Muscle of leg (tissue), 11 donors: ENCODE data around the gene PPP1R8. TPM values are rescaled to one million over a fixed set of nuclear protein-coding genes. Genes with fewer than 3 reads are reported as not detected.
A peak's percentile ranks its signal among the peaks of the same experiment; 100 is the strongest.

ENCODE experiments used
- DNase-seq: peaks from one replicate; pipeline ENCODE4 v3.0.0; 2013
- H3K27ac ChIP-seq: one replicate; pipeline ENCODE4 v1.5.1; 2013; ENCODE audit warnings: mild to moderate bottlenecking, low read length, control low read depth
- H3K27me3 ChIP-seq: one replicate; pipeline ENCODE4 v1.6.1; 2013; ENCODE audit warnings: low read length; ENCODE audit not compliant: control insufficient read depth, insufficient read depth
- H3K36me3 ChIP-seq: one replicate; pipeline ENCODE4 v1.6.1; 2013; ENCODE audit warnings: low read length; ENCODE audit not compliant: control insufficient read depth, insufficient read depth
- H3K4me1 ChIP-seq: one replicate; pipeline ENCODE4 v1.6.1; 2013; ENCODE audit warnings: low read length; ENCODE audit not compliant: control insufficient read depth, insufficient read depth
- H3K4me3 ChIP-seq: one replicate; pipeline ENCODE4 v1.5.1; 2013; ENCODE audit warnings: low read length, control low read depth
- H3K9me3 ChIP-seq: replicated peaks from 2 replicates; pipeline ENCODE4 v1.6.1; 2013; ENCODE audit warnings: low read depth, low read length; ENCODE audit not compliant: control insufficient read depth
- WGBS: methylation state at CpG from one replicate; pipeline ENCODE4 v1.1.5; 2013; ENCODE audit warnings: missing lambda C conversion rate; ENCODE audit not compliant: insufficient coverage; 5-methylcytosine and 5-hydroxymethylcytosine counted together
- polyA plus RNA-seq, 8 donors: library from polyadenylated mRNA; unstranded; fragments of 120-200 nt; gene quantifications; one replicate each; pipeline versions ENCODE4 v1.2.1 to v1.2.3, GENCODE V29; 2013; ENCODE audit warnings: inconsistent platforms in 1 of 8, low replicate concordance in 1 of 8; ENCODE audit not compliant: insufficient read length in 8 of 8, insufficient read depth in 1 of 8
- total RNA-seq: library from RNA; stranded (reverse); fragments of 120-200 nt; gene quantifications from one replicate; pipeline ENCODE4 v1.2.4, GENCODE V29; 2013

The PPP1R8 gene
- total and polyA plus RNA-seq, 9 donors: 27.8 to 43.3 (median 32.5) TPM

DNA sequence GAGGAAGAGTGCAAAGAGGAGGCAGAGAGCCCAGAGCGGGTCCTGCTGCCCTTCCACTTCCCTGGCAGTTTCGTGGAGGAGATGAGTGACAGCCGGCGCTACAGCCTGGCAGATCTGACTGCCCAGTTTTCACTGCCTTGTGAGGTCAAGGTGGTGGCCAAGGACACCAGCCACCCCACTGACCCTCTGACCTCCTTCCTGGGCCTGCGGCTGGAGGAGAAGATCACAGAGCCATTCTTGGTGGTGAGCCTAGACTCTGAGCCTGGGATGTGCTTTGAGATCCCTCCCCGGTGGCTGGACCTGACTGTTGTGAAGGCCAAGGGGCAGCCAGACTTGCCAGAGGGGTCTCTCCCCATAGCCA lies 51.9 kb downstream of the PPP1R8 start:
- 100% methylated on average over 4 of the region's 6 CpGs for WGBS
- H3K27ac ChIP-seq: no peak overlapping the region
- peaks cover 4% of the 10 kb centered on the region for H3K36me3 ChIP-seq
- H3K4me1 ChIP-seq: peaks cover 19% of the 10 kb centered on the region
- DNase-seq: no peak
- no peaks in the 10 kb centered on the region for H3K27me3 ChIP-seq
- no peak overlapping the region for H3K4me3 ChIP-seq
- H3K9me3 ChIP-seq: no peaks in the 10 kb centered on the region

DNA sequence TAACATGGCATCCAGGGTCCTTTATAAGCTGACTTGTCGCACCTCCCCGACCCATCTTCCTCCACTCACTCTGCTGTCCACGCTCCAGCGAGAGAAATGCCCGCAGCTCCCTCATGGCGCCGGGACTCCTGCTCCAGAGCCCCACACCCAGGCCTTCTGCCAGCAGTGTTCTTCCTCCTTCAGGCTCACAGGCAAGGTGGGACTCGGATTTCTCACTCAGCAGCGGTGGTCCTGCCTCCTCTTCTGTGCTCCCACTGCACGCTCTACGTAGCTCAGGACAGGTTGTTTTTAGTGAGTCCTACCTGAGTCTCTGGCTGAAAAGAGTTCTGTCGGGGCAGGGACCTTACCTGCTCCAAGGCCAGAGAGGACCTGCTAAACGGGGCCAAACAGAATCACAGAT lies 53.0 kb downstream of the PPP1R8 start:
- Histone ChIP-seq H3K4me3 (no peak overlapping the region), H3K27ac (peak overlapping the region; percentile 6), H3K4me1 (peaks cover 19% of the 10 kb centered on the region), H3K9me3 (no peaks in the 10 kb centered on the region), H3K36me3 (peaks cover 6% of the 10 kb centered on the region), H3K27me3 (no peaks in the 10 kb centered on the region)
- WGBS: 82% methylated on average over 13 of the region's 13 CpGs
- no peak for DNase-seq

DNA sequence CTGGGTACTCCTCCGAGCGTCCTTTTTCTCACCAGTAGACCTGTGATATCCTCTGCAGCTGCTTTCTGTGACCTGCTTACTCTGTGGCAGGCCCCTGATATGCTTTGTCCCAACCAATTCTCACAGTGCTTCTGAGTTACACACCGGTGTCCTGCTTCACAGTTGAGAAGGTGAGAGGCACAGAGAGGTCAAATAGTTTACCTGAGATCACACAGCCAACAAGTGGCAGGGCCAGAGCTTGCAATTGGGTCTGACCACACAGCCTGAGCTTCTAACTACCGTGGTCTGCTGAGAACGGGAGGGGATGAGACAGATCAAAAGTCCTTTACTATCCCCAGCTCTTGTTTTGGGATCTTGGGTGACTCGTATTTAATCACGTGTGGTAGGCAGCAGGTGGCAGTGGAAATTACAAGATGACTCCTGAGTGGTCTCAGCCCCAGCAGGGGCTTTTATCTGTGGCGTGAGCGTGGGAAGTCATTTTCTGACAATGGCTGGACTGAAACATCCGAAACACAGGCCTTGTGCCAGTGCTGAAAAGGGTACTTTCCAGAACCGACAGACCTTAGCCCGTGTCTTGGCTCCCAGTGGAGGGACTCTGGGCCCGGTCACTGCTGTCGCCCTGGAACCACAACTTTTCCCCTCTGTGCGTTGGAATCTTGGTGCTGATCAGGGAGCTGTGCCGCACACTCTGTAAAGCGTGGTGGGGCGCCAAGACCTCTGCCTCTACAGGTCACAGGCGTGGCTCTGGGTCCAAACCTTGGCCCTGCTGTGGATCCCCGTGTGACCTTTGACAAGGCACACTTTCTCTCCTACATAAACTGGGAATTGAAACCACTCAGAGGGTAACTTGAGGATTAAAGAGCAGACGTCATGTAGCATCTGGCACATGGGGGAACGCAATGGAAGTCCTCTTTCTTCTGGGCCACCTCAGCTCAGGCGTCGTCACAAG lies 53.7 kb downstream of the PPP1R8 start:
- 75% methylated on average over 17 of the region's 24 CpGs for WGBS

DNA sequence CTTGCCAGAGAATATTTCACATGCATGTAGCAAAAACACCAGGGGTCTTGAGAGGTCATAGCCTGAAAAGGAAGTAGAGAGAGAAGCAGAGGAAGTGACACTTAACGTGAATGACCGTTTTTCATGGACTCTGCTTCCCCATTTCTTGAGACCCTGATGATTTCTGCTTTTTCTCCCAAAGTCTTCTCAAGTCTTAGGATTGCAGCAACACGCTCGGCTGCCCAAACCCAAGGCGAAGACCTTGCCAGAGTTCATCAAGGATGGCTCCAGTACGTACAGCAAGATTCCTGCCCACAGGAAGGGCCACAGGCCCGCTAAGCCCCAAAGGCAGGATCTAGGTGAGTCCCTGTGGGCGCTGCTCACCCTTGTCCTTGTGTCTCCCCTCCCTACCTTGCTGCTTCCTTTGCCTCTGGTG lies 54.5 kb downstream of the PPP1R8 start:
- Histone ChIP-seq H3K9me3 (no peaks in the 10 kb centered on the region), H3K4me1 (peaks cover 9% of the 10 kb centered on the region), H3K36me3 (peaks cover 11% of the 10 kb centered on the region), H3K27me3 (no peaks in the 10 kb centered on the region), H3K4me3 (no peak overlapping the region), H3K27ac (peak overlapping the region; percentile 69)
- WGBS: 92% methylated on average over 6 of the region's 8 CpGs
- DNase-seq: peak; percentile 70

More for the DNA sequence above, 53.7 kb downstream of the PPP1R8 start:
- DNase-seq: peak; percentile 45
- peaks cover 13% of the 10 kb centered on the region for H3K4me1 ChIP-seq
- H3K27me3 ChIP-seq: no peaks in the 10 kb centered on the region
- H3K36me3 ChIP-seq: peaks cover 7% of the 10 kb centered on the region
- H3K9me3 ChIP-seq: no peaks in the 10 kb centered on the region
- H3K27ac ChIP-seq: peak overlapping the region; percentile 69
- no peak overlapping the region for H3K4me3 ChIP-seq

DNA sequence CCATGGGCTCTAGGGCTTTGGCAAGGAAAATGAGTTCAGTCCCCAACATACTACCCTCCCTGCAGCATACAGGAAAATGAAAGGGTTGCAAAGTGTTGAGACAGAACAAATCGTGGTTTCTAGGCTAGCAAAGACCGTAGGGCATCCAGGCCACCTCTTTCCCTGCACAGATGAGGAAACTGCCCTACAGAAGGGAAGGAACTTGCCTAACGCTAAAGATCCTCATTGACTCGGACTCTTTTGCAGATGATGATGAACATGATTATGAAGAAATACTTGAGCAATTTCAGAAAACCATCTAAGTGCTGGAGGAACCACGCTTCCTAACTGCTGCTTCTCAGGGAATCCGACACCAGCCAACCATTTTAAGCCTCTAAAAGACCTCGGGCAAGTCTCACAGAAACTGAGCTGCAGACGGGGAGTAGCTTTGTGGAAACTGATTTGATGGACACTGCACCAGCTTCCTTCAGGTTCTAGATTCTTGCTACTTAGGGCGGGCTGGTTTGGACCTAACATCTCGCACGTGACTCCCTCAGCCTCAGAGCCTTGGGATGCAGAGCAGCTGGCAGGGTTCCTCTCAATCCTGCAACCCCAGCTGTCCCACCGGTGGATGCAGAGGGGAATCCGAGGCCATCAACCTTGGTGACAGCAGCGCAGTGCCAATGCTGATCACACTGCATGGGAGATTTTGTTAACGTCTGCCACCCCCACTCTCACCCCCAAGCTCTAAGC lies 55.2 kb downstream of the PPP1R8 start:
- Histone ChIP-seq H3K9me3 (no peaks in the 10 kb centered on the region), H3K27me3 (no peaks in the 10 kb centered on the region), H3K36me3 (peaks cover 15% of the 10 kb centered on the region), H3K27ac (peak overlapping the region; percentile 69), H3K4me1 (peaks cover 9% of the 10 kb centered on the region), H3K4me3 (no peak overlapping the region)
- WGBS: 81% methylated on average over 6 of the region's 15 CpGs
- peak; percentile 48 for DNase-seq

DNA sequence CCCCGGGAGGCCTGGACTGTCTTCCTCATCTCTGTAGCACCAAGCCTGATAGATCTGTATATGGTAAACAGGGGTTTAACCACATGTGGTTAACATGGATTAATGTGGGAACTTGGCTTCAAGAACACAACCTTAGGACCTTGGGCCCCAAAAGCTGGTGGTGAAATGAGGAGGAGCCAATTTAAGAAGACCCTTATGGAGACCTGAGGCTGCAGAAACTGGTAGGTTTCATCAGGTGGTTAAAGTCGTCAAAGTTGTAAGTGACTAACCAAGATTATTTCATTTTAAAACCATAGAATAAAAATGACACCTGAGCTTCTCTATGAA lies 55.7 kb downstream of the PPP1R8 start:
- WGBS: no CpG with 5 or more reads among the region's 2 CpGs
- H3K27me3 ChIP-seq: no peaks in the 10 kb centered on the region
- peaks cover 17% of the 10 kb centered on the region for H3K36me3 ChIP-seq
- peaks cover 9% of the 10 kb centered on the region for H3K4me1 ChIP-seq
- H3K9me3 ChIP-seq: no peaks in the 10 kb centered on the region
- peak overlapping the region; percentile 37 for H3K27ac ChIP-seq
- DNase-seq: no peak
- H3K4me3 ChIP-seq: no peak overlapping the region

DNA sequence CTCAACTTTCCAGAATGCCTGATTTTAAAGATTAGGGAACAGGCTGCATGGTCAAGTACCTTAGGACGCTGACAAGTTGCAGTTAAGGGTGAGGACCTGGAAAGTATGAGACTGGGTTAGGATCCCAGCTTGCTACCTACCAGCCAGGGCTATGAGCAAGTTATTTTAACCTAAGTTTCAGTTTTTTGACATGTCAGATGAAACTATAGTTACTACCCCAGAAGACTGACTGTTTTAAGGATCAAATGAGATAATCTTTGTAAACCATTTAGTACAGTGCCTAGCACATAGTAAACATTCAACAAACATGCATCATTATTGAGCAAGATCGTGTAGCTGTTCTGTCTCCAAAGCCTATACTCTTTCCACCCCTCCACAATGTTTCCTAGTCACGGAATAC lies 56.2 kb downstream of the PPP1R8 start:
- Histone ChIP-seq H3K27ac (peak overlapping the region; percentile 21), H3K4me3 (no peak overlapping the region), H3K27me3 (no peaks in the 10 kb centered on the region), H3K36me3 (peaks cover 20% of the 10 kb centered on the region), H3K9me3 (no peaks in the 10 kb centered on the region), H3K4me1 (peaks cover 9% of the 10 kb centered on the region)
- WGBS: no CpG with 5 or more reads among the region's 3 CpGs
- DNase-seq: no peak

DNA sequence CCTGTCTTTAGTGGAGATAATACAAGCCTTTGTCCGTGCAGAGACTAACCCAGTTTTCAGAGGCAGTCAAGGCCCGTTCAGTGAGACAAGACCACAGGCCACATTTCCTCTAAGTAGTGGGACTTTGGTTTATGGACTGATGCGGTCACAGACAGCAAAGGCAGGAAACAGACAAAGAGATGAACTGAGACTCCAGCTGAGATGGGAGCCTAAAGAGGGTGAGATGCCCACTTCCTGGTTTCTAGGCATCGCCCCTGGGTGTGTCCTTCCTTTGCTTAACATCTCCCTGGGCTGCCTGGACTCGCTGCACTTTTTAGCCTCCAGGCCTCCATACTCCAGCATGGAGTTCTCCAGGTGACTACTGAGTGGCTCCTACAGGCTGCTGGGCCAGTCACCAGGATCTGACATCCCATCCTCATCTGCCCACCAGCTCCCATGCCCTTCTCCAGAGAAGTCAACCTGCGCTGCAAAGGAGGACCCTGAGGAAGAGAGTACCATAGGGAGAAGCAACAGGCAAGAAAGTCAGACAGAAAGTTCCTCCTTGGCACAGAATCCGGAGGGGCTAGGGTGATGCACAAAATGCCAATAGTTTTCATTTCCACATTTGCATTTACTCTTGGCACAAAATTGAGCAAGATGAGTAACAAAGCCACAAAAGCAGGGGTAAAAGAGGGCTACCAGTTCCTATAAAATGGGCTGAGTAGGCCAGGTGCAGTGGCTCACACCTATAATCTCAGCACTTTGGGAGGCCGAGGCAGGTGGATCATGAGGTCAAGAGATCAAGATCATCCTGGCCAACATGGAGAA lies 56.8 kb downstream of the PPP1R8 start:
- DNase-seq: no peak
- peaks cover 9% of the 10 kb centered on the region for H3K4me1 ChIP-seq
- no peaks in the 10 kb centered on the region for H3K27me3 ChIP-seq
- H3K36me3 ChIP-seq: peaks cover 27% of the 10 kb centered on the region
- H3K27ac ChIP-seq: peak overlapping the region; percentile 35
- WGBS: 80% methylated on average over 5 of the region's 8 CpGs
- H3K4me3 ChIP-seq: no peak overlapping the region
- no peaks in the 10 kb centered on the region for H3K9me3 ChIP-seq

DNA sequence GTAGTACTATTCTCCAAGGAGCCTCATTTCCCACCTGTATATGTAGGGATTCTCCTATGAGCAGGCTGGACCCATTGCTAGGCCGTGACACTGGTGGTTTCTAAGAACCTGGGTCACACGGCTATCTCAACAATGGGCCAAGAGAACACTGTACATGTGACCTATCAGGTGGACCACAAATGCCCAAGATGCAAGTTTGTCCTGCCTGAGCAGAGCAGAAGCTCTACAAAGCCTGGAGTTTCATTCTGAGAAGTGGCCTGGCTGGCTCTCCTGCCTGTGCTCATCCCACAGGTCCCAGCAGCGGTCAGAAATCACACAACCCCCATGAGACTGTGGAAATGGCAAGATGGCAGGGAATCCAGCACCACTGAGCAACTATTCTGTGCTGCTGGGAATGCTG lies 58.9 kb downstream of the PPP1R8 start:
- Histone ChIP-seq H3K27ac (no peak overlapping the region), H3K36me3 (peaks cover 43% of the 10 kb centered on the region)

More for the DNA sequence above, 58.9 kb downstream of the PPP1R8 start:
- no peak for DNase-seq
- H3K4me3 ChIP-seq: no peak overlapping the region
- no peaks in the 10 kb centered on the region for H3K9me3 ChIP-seq
- whole genome bisulfite sequencing: 83% methylated on average over 3 of the region's 3 CpGs
- peaks cover 9% of the 10 kb centered on the region for H3K4me1 ChIP-seq
- no peaks in the 10 kb centered on the region for H3K27me3 ChIP-seq
